Body of pancreas (tissue), 4 donors: ENCODE data around the gene GRHL1.

Experiments used
- POLR2A ChIP-seq, 3 donors: fragments of 450-650 bp; IDR thresholded peaks; one replicate each; pipeline ENCODE4 v1.6.1; 2016; ENCODE audit warnings: antibody characterized with exemption in 3 of 3, mild to moderate bottlenecking in 2 of 3
- TF ChIP-seq, protein P1 (sequence below), 7 experiments: fragments of 450-650 bp in 4 of 7; fragments of 200-600 bp in 3 of 7; sonication (generic) in 3 of 7; IDR thresholded peaks; one replicate each; pipeline ENCODE4 v1.5.1; 2016 to 2019; ENCODE audit warnings: antibody characterized with exemption in 7 of 7

DNA sequence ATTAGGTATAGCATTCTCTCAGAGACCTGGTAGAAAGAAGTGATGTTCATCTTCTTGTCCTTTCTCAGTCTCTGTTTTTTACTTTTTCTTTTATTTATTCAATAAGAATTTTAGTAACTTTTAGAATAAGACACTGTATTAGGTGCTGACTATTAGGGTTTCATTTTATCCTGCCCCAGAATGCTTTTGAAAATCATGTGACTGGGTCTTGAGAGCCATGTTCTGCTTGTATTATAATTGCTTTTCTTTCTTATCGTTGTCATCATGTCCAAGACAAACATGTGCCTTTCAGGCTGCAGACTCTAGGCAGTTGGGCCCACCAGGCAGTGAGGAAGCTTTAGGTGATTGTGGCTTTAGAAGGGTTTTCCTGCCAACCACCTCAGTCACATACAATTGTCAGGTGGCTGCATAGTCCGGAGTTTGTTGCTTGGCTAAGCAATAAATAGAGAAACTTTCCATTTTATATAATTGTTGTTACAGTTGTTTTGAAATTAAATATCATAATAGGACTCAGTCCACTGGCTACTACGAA, 15.1 kb downstream of the GRHL1 start:
- TF ChIP-seq, protein P1, sequence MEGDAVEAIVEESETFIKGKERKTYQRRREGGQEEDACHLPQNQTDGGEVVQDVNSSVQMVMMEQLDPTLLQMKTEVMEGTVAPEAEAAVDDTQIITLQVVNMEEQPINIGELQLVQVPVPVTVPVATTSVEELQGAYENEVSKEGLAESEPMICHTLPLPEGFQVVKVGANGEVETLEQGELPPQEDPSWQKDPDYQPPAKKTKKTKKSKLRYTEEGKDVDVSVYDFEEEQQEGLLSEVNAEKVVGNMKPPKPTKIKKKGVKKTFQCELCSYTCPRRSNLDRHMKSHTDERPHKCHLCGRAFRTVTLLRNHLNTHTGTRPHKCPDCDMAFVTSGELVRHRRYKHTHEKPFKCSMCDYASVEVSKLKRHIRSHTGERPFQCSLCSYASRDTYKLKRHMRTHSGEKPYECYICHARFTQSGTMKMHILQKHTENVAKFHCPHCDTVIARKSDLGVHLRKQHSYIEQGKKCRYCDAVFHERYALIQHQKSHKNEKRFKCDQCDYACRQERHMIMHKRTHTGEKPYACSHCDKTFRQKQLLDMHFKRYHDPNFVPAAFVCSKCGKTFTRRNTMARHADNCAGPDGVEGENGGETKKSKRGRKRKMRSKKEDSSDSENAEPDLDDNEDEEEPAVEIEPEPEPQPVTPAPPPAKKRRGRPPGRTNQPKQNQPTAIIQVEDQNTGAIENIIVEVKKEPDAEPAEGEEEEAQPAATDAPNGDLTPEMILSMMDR (IDR thresholded peaks at IDR 0.05) = no peak
- no peak for TF ChIP-seq POLR2A (IDR thresholded peaks at IDR 0.05)
